Hematopoietic multipotent progenitor cell treated with erythropoietin and hydrocortisone succinate and interleukin-3 and kit ligand, for 17 days (in vitro differentiated cells): ENCODE data around the gene NUCB1.
"Not testable (repeated sequence)": the region's sequence is repeated elsewhere in the genome, so short reads cannot be mapped to it uniquely, and the experiment has no call there.

Experiments used
- DNase-seq: peaks from one replicate; pipeline ENCODE4 v3.0.0-alpha.2; 2015; ENCODE audit warnings: low spot score

NUCB1 gene

GRCh38 chr19:48905664-48906063, 5.6 kb downstream of the NUCB1 start:
- DNase-seq = no peak

- no peak for DNase-seq
These were observed 6.2 kb downstream of the NUCB1 start for GRCh38 chr19:48906324-48906723.

DNA sequence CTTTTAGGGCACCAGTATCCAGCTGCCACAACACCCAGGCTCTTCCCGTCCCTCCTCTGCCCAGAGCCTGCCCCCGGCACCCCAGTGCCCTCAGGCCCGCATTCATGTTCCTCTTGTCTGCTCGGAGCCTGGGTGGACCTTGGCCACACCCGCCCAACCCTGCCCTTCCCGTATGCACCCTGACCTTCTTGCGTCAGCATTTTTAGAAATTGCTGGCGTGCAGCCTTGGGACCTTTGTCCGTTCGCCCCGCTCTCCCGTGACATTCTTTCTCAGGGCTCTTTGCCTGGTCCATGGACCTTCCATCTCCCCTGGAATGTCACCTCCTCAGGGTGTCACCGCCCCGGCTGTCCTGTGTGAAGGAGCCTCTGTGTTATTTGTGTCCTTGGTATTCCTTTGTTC, 7.6 kb downstream of the NUCB1 start:
- DNase-seq = no peak

GRCh38 chr19:48909424-48910077, 9.4 kb downstream of the NUCB1 start:
- not testable (repeated sequence) for DNase-seq

DNA sequence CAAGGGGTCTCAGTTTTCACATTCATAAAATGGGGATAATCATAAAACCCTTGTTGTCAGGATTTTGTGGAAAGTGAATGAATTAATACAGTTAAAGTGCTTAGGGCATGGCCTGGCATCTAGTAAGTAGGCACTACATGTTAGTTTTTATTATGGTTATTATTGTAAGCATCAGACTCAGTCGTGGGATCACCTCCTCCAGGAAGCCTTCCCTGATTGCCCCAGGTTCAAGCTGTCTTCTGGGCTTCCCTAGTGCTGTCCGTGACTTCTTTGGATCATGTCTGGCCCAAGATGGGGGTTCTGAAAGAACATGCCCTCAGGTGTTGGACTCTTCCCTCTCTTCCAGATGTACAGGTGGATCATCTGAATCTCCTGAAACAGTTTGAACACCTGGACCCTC, 10.7 kb downstream of the NUCB1 start:
- DNase-seq = no peak

- peak; percentile 58 for DNase-seq
These were observed 13.2 kb downstream of the NUCB1 start for GRCh38 chr19:48913114-48913889.

GRCh38 chr19:48914181-48914580, 14.1 kb downstream of the NUCB1 start:
- no peak for DNase-seq

DNA sequence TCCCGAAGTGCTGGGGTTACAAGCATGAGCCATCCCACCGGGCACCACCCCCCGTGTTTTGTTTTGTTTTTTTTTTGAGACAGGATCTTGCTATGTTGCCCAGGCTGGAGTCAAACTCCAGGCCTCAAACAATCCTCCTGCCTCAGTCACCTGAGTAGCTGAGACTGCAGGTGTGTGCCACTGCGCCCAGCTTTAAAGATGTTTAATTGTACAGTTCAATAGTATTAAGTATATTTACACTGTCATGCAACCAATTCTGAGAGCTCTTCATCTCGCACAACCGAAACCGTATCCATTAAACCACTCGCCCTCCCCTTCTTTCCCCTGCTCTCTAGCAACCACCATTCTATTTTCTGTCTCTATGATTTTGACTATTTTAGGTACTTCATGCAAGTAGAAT, 15.6 kb downstream of the NUCB1 start:
- DNase-seq = no peak

- DNase-seq = no peak
These were observed 18.0 kb downstream of the NUCB1 start for GRCh38 chr19:48918071-48918470.

- DNase-seq = no peak
These were observed 18.7 kb downstream of the NUCB1 start for GRCh38 chr19:48918801-48919247.

DNA sequence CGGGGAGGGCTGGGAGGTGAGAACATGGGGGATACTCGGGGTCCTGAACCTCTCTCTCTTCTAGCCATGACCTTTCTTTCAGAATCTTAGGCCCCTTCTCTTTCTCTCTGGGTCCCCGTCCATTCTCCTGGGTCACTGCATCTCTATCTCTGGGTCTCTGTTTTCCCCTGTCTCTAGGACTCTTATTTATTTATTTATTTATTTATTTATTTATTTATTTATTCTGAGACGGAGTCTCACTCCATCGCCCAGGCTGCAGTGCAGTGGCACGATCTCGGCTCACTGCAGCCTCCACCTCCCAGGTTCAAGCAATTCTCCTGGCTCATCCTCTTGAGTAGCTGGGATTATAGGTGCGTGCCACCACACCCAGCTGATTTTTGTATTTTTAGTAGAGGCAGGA, 19.2 kb downstream of the NUCB1 start:
- DNase-seq = not testable (repeated sequence)

GRCh38 chr19:48920949-48921348, 20.8 kb downstream of the NUCB1 start:
- no peak for DNase-seq

DNA sequence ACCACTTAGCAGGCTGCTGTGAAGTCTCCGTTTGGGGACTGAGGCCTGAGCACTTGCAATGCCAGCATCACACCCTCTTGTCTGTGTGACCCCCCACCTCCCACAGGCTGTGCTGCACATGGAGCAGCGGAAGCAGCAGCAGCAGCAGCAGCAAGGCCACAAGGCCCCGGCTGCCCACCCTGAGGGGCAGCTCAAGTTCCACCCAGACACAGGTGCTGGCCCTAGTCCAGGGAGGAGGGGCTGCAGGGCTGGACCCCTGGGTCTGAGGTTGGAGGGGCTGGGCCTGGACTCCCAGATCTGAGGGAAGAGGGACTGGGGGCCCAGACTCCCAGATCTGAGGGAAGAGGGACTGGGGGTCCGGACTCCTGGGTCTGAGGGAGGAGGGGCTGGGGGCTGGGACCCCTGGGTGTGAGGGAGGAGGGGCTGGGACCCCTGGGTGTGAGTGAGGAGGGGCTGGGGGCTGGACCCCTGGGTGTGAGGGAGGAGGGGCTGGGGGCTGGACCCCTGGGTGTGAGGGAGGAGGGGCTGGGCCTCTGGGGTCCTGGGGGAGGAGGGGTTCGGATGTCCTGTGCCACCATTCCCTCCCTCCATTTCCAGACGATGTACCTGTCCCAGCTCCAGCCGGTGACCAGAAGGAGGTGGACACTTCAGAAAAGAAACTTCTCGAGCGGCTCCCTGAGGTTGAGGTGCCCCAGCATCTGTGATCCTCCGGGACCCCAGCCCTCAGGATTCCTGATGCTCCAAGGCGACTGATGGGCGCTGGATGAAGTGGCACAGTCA, 21.8 kb downstream of the NUCB1 start:
- no peak for DNase-seq

DNA sequence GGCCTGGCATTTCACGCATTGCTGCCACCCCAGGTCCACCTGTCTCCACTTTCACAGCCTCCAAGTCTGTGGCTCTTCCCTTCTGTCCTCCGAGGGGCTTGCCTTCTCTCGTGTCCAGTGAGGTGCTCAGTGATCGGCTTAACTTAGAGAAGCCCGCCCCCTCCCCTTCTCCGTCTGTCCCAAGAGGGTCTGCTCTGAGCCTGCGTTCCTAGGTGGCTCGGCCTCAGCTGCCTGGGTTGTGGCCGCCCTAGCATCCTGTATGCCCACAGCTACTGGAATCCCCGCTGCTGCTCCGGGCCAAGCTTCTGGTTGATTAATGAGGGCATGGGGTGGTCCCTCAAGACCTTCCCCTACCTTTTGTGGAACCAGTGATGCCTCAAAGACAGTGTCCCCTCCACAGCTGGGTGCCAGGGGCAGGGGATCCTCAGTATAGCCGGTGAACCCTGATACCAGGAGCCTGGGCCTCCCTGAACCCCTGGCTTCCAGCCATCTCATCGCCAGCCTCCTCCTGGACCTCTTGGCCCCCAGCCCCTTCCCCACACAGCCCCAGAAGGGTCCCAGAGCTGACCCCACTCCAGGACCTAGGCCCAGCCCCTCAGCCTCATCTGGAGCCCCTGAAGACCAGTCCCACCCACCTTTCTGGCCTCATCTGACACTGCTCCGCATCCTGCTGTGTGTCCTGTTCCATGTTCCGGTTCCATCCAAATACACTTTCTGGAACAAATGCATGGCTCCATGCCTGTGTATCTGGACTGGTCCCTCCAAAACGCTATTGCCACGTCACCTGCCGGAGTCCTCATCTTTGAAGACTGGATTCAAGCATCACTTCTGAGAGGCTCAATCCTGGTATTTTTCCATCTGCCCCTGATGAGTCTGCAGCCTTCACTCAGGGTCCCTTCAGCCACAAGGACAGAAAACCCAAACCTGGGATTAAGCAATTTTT, 22.7 kb downstream of the NUCB1 start:
- DNase-seq = no peak

DNA sequence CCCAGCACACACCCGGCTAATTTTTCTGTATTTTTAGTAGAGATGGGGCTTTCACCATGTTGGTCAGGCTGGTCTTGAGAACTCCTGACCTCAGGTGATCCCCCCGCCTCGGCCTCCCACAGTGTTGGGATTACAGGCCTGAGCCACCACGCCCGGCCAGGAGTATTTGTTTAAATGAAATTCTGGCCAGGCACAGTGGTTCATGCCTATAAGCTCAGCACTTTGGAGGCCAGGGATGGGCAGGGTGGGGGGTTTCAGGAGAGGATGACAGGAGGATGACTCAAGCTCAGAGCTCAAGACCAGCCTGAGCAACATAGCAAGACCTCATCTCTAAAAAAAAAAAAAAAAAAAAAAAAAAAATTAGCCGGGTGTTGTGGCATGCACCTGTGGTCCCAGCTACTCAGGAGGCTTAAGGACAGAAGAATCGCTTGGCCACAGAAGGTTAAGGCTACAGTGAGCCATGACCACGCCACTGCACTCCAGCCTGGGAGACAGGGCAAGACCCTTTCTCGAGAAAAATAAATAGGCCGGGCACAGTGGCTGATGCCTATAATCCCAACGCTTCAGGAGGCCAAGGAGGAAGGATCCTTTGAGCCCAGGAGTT, 25.2 kb downstream of the NUCB1 start:
- DNase-seq = no peak

GRCh38 chr19:48925890-48926289, 25.8 kb downstream of the NUCB1 start:
- DNase-seq = not testable (repeated sequence)

DNA sequence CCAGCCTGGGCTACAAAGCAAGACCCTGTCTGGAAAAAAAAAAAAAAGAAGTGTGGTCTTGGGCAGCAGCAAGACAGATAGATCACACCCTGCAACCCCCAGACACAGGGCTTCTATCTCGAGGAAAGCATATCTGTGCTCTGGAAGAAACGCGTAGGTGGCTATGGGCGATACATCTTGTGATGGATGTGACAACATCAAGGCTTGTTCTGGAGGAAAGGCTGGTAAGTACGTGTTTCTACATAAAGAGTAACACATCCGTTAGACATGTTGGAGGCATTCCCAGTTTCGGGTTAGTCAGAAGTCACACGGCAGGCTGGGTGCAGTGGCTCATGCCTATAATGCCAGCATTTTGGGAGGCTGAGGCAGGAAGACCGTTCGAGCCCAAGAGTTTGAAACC, 26.8 kb downstream of the NUCB1 start:
- no peak for DNase-seq

DNA sequence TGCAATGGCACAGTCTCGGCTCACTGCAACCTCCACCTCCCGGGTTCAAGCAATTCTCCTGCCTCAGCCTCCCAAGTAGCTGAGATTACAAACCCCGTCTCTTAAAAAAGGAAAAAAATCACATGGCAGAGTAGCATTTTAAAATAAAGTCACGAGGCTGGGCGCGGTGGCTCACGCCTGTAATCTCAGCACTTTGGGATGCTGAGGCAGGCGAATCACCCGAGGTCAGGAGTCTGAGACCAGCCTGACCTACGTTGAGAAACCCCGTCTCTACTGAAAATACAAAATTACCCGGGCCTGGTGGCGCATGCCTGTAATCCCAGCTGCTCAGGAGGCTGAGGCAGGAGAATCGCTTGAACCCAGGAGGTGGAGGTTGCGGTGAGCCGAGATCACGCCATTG, 27.6 kb downstream of the NUCB1 start:
- DNase-seq = not testable (repeated sequence)

DNA sequence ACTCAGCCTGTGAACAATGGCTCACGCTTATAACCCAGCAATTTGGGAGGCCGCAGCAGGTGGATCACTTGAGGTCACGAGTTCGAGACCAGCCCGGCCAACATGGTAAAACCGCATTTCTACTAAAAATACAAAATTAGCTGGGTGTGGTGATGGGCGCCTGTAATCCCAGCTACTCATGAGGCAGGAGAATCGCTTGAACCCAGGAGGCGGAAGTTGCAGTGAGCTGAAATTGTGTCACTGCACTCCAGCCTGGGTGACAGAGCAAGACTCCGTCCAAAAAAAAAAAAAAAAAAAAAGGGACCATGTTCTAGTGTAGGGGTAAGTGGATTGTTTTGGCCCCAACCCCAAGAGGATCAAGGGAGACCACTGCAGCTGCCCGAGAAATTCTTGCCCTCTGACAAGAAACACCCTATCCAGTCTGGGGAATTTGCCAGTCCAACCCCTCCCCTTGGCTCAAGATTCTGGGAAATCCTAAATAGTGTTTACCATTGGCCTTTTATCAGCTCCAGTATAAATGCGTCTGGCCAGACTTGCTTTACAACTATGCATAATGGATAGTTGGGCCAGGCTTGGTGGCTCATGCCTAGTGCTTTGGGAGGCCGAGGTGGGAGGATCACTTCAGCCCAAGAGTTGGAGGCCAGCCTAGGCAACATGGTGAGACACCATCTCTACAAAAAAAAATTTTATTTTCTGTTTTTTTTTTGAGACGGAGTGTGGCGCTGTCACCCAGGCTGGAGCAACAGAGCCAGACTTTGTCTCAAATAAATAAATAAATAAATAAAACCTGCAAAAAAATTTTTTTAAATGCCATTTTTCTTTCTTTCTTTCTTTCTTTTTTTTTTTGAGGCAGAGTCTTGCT, 28.3 kb downstream of the NUCB1 start:
- DNase-seq = no peak

GRCh38 chr19:48933382-48933932, 33.3 kb downstream of the NUCB1 start, which contains the start of gene DHDH:
Gene DHDH (plus strand): TSS chr19:48933699. CDS start chr19:48933722, 23 bp downstream.
- DNase-seq = peak; percentile 77
